NT2/D1 (cell line): ENCODE measurements around the gene PRSS21.

Experiments used
- SUZ12 ChIP-seq: IDR thresholded peaks from 2 replicates; pipeline ENCODE4 v1.6.1; 2011; ENCODE audit not compliant: insufficient read length, insufficient read depth; ENCODE audit errors: extremely low read depth
- YY1 ChIP-seq: IDR thresholded peaks from 2 replicates; pipeline ENCODE4 v1.6.1; 2011; ENCODE audit not compliant: insufficient read length, insufficient read depth
- ZNF274 ChIP-seq: IDR thresholded peaks from 2 replicates; pipeline ENCODE4 v1.6.1; 2011; ENCODE audit warnings: mild to moderate bottlenecking, low read depth, low read length

DNA sequence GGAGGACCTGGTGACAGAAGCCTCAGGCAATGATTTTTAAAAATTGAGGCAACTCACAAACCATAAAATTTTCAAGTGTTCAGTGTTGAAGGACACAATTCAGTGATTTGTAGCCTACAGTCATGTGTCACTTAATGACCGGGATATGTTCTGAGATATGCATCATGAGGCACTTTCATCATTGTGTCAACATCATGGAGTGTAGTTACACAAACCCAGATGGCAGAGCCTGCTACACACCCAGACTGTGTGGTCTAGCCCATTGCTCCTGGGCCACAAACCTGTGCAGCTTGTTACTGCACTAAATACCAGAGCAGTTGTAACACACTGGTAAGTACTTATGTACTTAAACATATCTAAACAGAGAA lies 17.2 kb upstream of the PRSS21 start:
- TF ChIP-seq SUZ12 = no peak
- no peak for TF ChIP-seq YY1
- TF ChIP-seq ZNF274 = no peak
